Body of pancreas (tissue), 4 donors: ENCODE results near the gene KCP.

ENCODE experiments used
- POLR2A ChIP-seq, 3 donors: fragments of 450-650 bp; IDR thresholded peaks; one replicate each; pipeline ENCODE4 v1.6.1; 2016; ENCODE audit warnings: antibody characterized with exemption in 3 of 3, mild to moderate bottlenecking in 2 of 3
- TF ChIP-seq, protein P1 (sequence below), 7 experiments: fragments of 450-650 bp in 4 of 7; fragments of 200-600 bp in 3 of 7; sonication (generic) in 3 of 7; IDR thresholded peaks; one replicate each; pipeline ENCODE4 v1.5.1; 2016 to 2019; ENCODE audit warnings: antibody characterized with exemption in 7 of 7

DNA sequence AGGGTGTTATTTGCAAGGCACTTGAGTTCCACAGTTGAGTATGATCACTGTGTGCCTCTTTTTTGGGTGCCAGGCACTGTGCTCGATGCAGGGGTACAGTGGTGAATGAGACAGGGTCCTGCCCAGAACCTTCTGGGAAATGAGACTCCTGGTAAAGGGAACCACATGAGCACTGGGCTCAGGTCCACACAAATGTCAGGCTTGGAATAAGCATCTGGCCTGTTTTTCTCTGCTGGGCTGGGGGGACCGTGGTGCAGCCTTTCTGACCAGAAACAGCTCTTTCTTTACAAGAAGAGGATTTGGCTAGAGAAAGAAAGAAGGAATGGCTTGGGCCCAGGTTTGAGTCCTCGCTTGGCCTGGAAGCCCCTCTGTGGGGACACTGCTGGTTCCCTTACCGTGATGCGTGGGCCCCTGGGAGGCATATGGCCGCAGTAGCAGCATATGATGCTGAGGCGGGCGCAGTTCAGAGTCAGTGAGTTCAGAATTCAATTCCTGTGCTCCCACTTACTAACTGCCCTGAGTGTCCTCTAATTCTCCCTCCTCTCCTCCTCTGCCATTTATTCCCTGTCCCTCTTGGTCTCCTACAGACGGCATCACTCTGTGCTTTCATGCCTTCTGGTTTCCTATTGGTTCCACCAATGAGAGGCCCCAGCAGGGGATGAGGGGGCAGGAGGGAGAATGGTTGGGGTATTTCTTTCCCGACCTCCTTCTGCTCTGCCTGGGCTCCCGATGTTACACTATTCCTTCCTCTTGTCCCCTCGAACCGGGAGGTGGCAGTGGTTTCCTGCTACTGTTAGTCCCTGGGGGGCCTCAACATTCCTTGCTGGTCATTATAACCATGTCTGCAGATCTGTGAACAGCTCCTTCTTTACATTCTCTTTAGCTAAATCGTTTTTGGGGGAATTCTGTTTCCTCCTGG is 9.6 kb upstream of the KCP start:
- TF ChIP-seq, protein P1, sequence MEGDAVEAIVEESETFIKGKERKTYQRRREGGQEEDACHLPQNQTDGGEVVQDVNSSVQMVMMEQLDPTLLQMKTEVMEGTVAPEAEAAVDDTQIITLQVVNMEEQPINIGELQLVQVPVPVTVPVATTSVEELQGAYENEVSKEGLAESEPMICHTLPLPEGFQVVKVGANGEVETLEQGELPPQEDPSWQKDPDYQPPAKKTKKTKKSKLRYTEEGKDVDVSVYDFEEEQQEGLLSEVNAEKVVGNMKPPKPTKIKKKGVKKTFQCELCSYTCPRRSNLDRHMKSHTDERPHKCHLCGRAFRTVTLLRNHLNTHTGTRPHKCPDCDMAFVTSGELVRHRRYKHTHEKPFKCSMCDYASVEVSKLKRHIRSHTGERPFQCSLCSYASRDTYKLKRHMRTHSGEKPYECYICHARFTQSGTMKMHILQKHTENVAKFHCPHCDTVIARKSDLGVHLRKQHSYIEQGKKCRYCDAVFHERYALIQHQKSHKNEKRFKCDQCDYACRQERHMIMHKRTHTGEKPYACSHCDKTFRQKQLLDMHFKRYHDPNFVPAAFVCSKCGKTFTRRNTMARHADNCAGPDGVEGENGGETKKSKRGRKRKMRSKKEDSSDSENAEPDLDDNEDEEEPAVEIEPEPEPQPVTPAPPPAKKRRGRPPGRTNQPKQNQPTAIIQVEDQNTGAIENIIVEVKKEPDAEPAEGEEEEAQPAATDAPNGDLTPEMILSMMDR (IDR thresholded peaks at IDR 0.05): no peak
- no peak for TF ChIP-seq POLR2A (IDR thresholded peaks at IDR 0.05)
